Uterus (tissue), 4 donors: ENCODE data around the gene TNKS2. TPM values are rescaled to one million over a fixed set of nuclear protein-coding genes. Genes with fewer than 3 reads are reported as not detected.

Experiments used
- DNase-seq, 2 donors: peaks; one replicate each; pipeline ENCODE4 v3.0.0-alpha.2; 2019 to 2020
- H3K27ac ChIP-seq, 2 donors: fragments of 200-600 bp; sonication (generic); 1 replicate in 1 of 2; 2 replicates in 1 of 2; pipeline ENCODE4 v1.5.1; 2016 to 2018
- H3K27me3 ChIP-seq, 2 donors: fragments of 200-600 bp; sonication (generic); one replicate each; pipeline ENCODE4 v1.5.1; 2018 to 2019; ENCODE audit warnings: control low read depth in 1 of 2
- H3K36me3 ChIP-seq, 2 donors: fragments of 200-600 bp; sonication (generic); one replicate each; pipeline ENCODE4 v1.5.1; 2019; ENCODE audit warnings: control low read depth in 1 of 2
- H3K4me1 ChIP-seq, 2 donors: fragments of 200-600 bp; sonication (generic); one replicate each; pipeline ENCODE4 v1.5.1; 2018 to 2019; ENCODE audit warnings: control low read depth in 1 of 2
- H3K4me3 ChIP-seq, 2 donors: fragments of 200-600 bp; sonication (generic); 1 replicate in 1 of 2; 2 replicates in 1 of 2; pipeline ENCODE4 v1.5.1; 2018 to 2019; ENCODE audit warnings: mild to moderate bottlenecking in 1 of 2
- H3K9me3 ChIP-seq, 2 donors: fragments of 200-600 bp; sonication (generic); one replicate each; pipeline ENCODE4 v1.5.1; 2019; ENCODE audit warnings: control low read depth in 1 of 2
- CTCF ChIP-seq, 4 experiments: fragments of 200-600 bp in 2 of 4; fragments of 450-650 bp in 2 of 4; sonication (generic) in 2 of 4; IDR thresholded peaks; one replicate each; pipeline ENCODE4 v1.5.1; 2016 to 2019; ENCODE audit warnings: antibody characterized with exemption in 4 of 4, mild to moderate bottlenecking in 2 of 4, moderate library complexity in 1 of 4
- POLR2A ChIP-seq, 2 donors: fragments of 450-650 bp; IDR thresholded peaks; one replicate each; pipeline ENCODE4 v1.6.1; 2016; ENCODE audit warnings: antibody characterized with exemption in 2 of 2, mild to moderate bottlenecking in 1 of 2, moderate library complexity in 1 of 2
- intact Hi-C: fragments of 100-400 bp; cut with DNase I; formaldehyde crosslinking; loops from one replicate; pipeline ENCODE4 v1.15.1; 2023; ENCODE audit warnings: low total_unique reads
- total RNA-seq, 4 donors: library from RNA; depleted of rRNA in 3 of 4; stranded (reverse); fragments of >200 nt in 3 of 4; gene quantifications; one replicate each; pipeline versions ENCODE4 v1.1.0 to v1.2.4, GENCODE V29; 2014 to 2023
- donor health status: DM: yes; HTN: yes; CAD: no.

TNKS2 gene
- total RNA-seq, 4 donors from 2014 or later: 33.8 to 102 (median 51.9) TPM

- intact Hi-C loops: no loop called here
- H3K36me3 ChIP-seq: no peaks in the 10 kb centered on the region
Observed at GRCh38 chr10:91856637-91857036, 58.4 kb downstream of the TNKS2 start.

DNA sequence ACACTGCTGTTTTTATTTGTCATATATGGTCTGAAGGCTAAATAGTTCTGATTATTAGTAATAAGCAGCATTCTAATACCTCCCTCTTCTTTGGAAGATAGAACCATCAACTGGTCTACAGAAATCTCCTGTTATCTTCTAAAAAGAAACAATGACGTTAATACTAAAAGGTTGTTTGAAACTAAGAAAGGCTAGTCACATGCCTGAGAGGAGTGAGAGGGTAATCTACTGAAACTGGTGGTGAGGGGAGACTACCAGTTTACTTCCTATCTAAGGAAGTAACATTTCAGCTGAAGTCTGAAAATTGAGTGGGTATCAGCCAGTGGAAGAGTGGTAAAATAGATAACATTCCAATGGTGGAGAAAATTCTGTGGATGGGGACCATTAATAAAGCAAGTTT is 62.7 kb downstream of the TNKS2 start:
- H3K9me3 ChIP-seq: no peaks in the 10 kb centered on the region
- intact Hi-C loops: no loop called here
- H3K27me3 ChIP-seq: no peaks in the 10 kb centered on the region
- no peak for DNase-seq
- TF ChIP-seq POLR2A (IDR thresholded peaks at IDR 0.05) (no peak), CTCF (IDR thresholded peaks at IDR 0.05) (no peak)
- H3K4me3 ChIP-seq: no peak overlapping the region
- H3K36me3 ChIP-seq: no peaks in the 10 kb centered on the region
- H3K4me1 ChIP-seq: no peaks in the 10 kb centered on the region
- H3K27ac ChIP-seq: no peak overlapping the region

More at GRCh38 chr10:91856637-91857036, 58.4 kb downstream of the TNKS2 start:
- no peak for TF ChIP-seq POLR2A (IDR thresholded peaks at IDR 0.05)
- peak in 1 of 4 experiments; percentile 16 for TF ChIP-seq CTCF (IDR thresholded peaks at IDR 0.05)
- Histone ChIP-seq H3K9me3 (no peaks in the 10 kb centered on the region), H3K27me3 (no peaks in the 10 kb centered on the region), H3K4me3 (no peak overlapping the region), H3K4me1 (no peaks in the 10 kb centered on the region), H3K27ac (no peak overlapping the region)
- no peak for DNase-seq

- DNase-seq: no peak
- intact Hi-C loops: no loop called here
- Histone ChIP-seq H3K4me1 (no peaks in the 10 kb centered on the region), H3K27me3 (no peaks in the 10 kb centered on the region), H3K9me3 (no peaks in the 10 kb centered on the region), H3K36me3 (no peaks in the 10 kb centered on the region), H3K27ac (no peak overlapping the region), H3K4me3 (no peak overlapping the region)
- TF ChIP-seq POLR2A (IDR thresholded peaks at IDR 0.05) (no peak), CTCF (IDR thresholded peaks at IDR 0.05) (no peak)
Observed at GRCh38 chr10:91864099-91864498, 65.9 kb downstream of the TNKS2 start.

GRCh38 chr10:91864744-91865143 is 66.5 kb downstream of the TNKS2 start:
- H3K4me1 ChIP-seq: no peaks in the 10 kb centered on the region
- no peaks in the 10 kb centered on the region for H3K9me3 ChIP-seq
- TF ChIP-seq POLR2A (IDR thresholded peaks at IDR 0.05): no peak
- no peak for TF ChIP-seq CTCF (IDR thresholded peaks at IDR 0.05)
- H3K27ac ChIP-seq: no peak overlapping the region
- intact Hi-C loops: no loop called here
- no peaks in the 10 kb centered on the region for H3K36me3 ChIP-seq
- H3K4me3 ChIP-seq: no peak overlapping the region
- H3K27me3 ChIP-seq: no peaks in the 10 kb centered on the region
- DNase-seq: no peak

DNA sequence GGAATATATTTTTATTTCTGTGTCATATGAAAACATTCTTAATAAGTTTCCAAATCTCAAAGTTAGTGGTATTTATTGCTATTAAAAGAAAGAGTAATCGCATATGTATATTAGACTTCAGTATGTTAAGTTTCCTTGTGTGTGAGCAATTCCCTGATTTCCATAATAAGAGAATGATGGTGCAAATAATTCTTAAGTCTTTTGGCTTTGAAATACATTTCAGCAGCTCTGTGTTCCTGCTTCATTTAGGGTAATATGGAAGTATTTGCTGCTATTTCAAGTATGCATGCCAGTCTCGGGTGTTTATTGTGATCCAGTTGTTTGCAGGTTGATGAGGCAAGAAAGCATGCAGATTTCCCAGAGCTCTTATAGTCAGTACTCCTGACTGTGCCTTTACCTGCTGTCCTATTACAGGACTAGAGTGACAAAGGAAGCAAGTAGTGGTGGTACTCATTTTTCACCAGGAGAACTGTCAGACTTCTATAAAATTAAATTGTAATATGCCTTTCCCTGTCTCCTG is 67.4 kb downstream of the TNKS2 start:
- no peak for DNase-seq

More for the DNA sequence above, 67.4 kb downstream of the TNKS2 start:
- Histone ChIP-seq H3K27me3 (no peaks in the 10 kb centered on the region), H3K36me3 (no peaks in the 10 kb centered on the region), H3K4me1 (no peaks in the 10 kb centered on the region), H3K9me3 (no peaks in the 10 kb centered on the region), H3K4me3 (no peak overlapping the region), H3K27ac (no peak overlapping the region)
- TF ChIP-seq CTCF (IDR thresholded peaks at IDR 0.05): no peak
- TF ChIP-seq POLR2A (IDR thresholded peaks at IDR 0.05): no peak
- intact Hi-C loops: no loop called here
